Measurements from ENCODE around the gene FZD10. TPM values are rescaled to one million over a fixed set of nuclear protein-coding genes. Genes with fewer than 3 reads are reported as not detected.

FZD10 gene
- total RNA-seq, 1 experiment from 2014 or later, result not detected

- no peak overlapping the region for H3K27ac ChIP-seq (ENCODE audit: low read length)
- H3K9me3 ChIP-seq (ENCODE audit: control insufficient read depth, insufficient read depth, low read depth, low read length), result no peaks in the 10 kb centered on the region
- ChIA-PET POLR2A (no interaction called here), CTCF (no interaction called here)
- H3K4me3 ChIP-seq (ENCODE audit: low read depth in 2 of 2, low read length in 2 of 2), result no peak overlapping the region
- in situ Hi-C loops (cut with HindIII; ENCODE audit: low pct_unique_long_range_greater_than_20kb, low sequenced_read_pairs) (no loop called here), intact Hi-C loops (cut with micrococcal nuclease; ENCODE audit: unreplicated experiment) (no loop called here)
- no peak for TF ChIP-seq CTCF (IDR thresholded peaks at IDR 0.05)
- no peaks in the 10 kb centered on the region for H3K27me3 ChIP-seq (ENCODE audit: control insufficient read depth, insufficient read depth, low read length)
- no peaks in the 10 kb centered on the region for H3K36me3 ChIP-seq (ENCODE audit: control insufficient read depth, insufficient read depth, low read length)
- no peaks in the 10 kb centered on the region for H3K4me1 ChIP-seq (ENCODE audit: control insufficient read depth, insufficient read depth, low read length)
- ATAC-seq (no peak), DNase-seq (ENCODE audit: low read depth, low spot score) (no peak)
- no TSS peak for BruUV-seq (replicated peaks)
Observed at GRCh38 chr12:130117701-130118100, 44.6 kb upstream of the FZD10 start.

- Histone ChIP-seq H3K9me3 (ENCODE audit: control insufficient read depth, insufficient read depth, low read depth, low read length) (no peaks in the 10 kb centered on the region), H3K4me3 (ENCODE audit: low read depth in 2 of 2, low read length in 2 of 2) (no peak overlapping the region), H3K27me3 (ENCODE audit: control insufficient read depth, insufficient read depth, low read length) (no peaks in the 10 kb centered on the region), H3K4me1 (ENCODE audit: control insufficient read depth, insufficient read depth, low read length) (no peaks in the 10 kb centered on the region), H3K27ac (ENCODE audit: low read length) (no peak overlapping the region), H3K36me3 (ENCODE audit: control insufficient read depth, insufficient read depth, low read length) (no peaks in the 10 kb centered on the region)
- CTCF ChIA-PET, result no interaction called here
- BruUV-seq (replicated peaks), result no TSS peak
- DNase-seq (ENCODE audit: low read depth, low spot score), result no peak
- in situ Hi-C loops (cut with HindIII; ENCODE audit: low pct_unique_long_range_greater_than_20kb, low sequenced_read_pairs), result no loop called here
- intact Hi-C loops (cut with micrococcal nuclease; ENCODE audit: unreplicated experiment), result no loop called here
- POLR2A ChIA-PET, result no interaction called here
- TF ChIP-seq CTCF (IDR thresholded peaks at IDR 0.05), result no peak
- no peak for TF ChIP-seq REST (IDR thresholded peaks at IDR 0.05; ENCODE audit: insufficient read depth in 1 of 2, low read depth in 2 of 2, low read length in 1 of 2)
- TF ChIP-seq POLR2AphosphoS5 (IDR thresholded peaks at IDR 0.05; ENCODE audit: low read depth, low read length), result no peak
- no peak for TF ChIP-seq SIN3A (IDR thresholded peaks at IDR 0.05; ENCODE audit: borderline replicate concordance, insufficient read depth, low read depth, low read length)
- TF ChIP-seq TCF7L2 (IDR thresholded peaks at IDR 0.05; ENCODE audit: low read depth, low read length), result no peak
- no peak for ATAC-seq
Observed at GRCh38 chr12:130118181-130118580, 44.1 kb upstream of the FZD10 start.
